ENCODE data around the gene TGM2.

Gene TGM2

DNA sequence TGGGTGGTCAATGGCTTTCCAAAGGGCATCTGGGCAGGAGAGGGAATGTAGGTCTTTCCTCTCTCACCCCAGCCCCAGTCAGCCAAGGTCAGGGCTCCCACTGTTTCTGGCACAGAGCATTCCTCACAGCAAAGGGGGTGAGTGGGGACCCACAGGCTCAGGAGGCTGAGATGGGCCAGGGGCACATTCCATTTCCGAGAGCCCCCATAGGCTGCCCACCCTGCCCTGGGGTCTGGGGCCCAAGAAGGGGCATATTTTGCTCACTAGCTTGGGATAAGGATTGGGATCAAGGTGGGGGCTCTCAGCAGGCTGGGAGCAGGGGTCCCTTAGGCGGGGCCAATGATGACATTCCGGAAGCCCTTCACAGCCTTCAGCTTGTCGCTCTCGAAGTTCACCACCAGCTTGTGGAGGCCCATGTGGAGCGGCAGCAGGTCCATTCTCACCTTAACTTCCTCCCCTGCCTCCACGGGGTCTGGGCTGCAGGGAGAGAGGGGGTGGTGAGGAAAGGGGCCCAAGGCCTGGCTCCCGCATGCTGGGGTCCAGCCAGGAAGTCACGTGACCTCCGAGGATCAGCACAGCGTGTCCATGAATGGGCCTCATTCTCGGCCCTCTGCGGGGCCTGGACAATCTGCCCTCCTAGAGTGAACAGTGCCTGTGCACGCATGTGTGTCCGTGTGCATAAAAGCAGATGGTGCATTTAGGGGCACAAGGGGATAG is 35.0 kb downstream of the TGM2 start:
- DNase-seq, result no peak

DNA sequence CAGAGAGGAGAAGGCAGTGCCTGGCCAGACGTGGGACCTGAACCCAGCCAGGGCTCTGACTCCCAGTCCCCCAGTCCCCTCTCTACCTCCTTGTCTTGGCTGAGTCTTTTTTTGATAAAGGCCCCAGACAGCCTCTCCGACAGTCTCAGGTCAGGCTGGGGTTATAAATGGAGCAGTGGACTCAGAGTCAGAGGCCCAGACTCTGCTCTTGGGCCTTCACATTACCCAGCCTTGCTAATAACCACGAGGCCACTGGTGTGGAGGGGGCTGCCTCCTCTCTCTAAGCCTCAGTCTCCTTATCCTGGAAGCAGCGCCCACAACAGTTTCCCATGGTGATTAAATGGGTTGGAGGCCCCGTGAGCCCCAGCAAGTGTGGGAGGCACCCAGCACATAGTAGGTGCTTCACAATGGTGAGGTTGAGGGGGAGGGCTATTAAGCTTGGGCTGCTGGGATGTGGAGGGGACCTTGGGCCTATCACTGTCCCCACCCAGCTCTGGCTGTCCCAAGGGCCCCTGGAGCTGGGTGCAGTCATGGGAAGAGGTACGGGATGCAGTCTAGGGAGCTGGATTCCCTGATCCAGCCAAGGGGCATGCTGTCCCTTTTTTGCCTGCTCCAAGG is 35.7 kb downstream of the TGM2 start:
- DNase-seq, result no peak

DNA sequence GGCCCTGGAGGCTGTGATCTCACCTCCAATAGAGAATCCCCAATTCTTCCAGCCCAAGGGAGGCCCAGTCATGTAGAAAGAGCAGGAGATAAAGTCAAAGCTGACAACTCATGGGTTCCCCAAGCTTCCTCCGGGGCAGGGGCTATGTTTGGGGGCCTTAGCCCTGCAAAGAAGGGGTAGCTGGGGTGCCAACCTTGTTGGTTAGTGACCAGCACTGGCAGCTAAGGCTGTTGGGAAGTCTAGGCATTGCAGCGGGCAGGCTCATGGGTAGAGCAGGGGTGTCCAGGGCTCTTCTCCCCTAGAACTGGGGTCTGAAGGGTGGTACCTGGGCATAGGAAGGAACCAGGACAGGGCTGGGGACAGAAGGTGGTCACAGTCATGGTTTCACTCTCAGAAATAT is 36.4 kb downstream of the TGM2 start:
- no peak for DNase-seq

DNA sequence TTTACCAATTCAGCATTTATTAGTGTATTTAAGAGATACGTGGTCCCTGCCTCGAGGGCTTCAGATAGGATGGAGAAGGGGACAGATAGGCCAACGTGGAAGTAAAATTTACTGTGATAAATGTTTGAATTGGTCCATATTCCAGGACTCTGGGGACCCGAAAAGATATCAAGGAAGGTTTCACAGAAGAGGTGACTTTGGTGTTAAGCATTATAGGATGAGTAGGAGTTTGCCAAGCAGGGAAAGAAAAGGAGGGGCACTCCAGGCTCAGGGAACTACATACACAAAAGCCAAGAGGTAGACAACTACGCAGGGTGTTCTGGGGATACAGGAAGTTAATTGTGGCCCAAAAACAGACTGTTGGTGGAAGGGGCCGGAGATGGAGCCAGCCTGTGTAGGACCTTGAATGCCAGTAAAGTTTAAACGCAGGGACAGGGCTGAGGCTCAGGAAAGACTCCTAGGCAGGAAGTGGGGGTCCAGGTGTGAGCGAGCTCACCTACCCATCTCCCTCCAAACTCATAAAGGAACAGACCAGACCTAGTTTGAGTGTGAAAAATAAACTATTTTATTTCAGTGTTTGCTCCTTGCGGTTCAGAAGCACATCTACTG is 37.0 kb downstream of the TGM2 start:
- DNase-seq, result no peak

DNA sequence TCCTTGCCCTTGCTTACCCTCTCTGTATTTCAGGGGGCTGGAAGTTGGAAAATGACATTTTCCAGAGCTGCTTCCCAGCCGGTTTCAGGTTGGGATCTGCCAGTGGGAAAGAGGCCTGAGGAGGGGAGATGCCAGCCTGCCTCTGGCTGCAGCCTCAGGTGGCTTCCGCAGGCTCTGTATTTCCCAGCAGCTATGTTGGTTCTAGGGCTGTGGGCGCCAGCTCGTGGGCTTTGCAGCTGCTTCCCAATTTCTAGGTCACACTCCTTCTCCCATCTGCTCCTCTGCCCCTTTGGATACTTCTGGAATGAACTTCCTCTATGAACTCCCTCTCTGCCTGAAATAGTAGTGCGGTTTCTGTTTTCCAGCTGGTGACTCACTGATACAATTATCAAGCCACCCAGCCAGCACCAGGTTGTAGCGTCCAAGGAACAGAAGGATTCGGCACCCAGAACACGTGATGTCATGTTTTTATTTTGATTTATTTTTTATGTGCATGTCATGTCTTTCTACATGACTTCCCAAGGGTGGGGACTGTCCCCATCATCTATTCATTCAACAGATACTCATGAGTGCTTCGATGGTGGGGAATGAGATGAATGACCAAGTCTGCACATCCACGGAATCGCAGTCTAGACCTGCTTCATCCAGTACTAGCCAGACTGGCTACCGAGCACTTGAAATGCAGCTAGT is 38.0 kb downstream of the TGM2 start:
- no peak for DNase-seq

DNA sequence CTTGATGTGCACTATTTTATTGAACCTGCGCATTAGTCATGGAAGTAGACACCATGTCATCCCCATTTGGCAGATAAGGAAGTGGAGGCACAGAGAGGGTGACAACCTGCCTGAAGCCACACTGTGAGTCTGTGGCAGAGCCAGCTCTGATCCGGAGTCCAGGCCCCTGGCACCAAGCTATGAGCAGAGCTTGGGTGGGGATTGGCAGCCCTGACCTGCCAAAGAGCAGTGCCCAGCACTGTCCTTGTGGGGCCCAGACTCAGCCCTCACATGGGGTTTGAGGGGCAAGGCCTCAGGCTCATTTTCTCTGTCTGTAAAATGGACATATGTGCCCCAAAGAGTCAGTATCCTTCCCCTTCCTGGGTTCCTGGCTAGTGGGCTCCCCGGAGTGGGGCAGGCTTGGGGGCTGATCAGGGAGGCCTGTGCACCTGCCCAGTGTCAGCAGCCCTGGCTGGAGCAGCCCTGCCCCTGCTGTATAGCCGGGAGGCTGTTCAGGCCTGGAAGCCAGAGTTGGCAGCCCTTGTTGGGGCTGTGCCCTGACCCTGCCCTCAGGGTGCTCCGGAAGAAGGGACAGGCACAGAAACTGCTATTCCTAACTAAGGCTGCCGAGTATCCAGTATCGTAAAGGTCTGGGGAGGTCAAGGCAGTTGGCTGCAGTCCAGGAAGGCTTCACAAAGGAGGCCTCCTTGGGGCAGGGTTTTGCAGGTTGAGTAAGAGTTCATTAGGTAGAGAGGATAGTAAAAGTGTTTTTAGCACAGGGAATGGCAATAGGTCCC is 38.7 kb downstream of the TGM2 start:
- no peak for DNase-seq

DNA sequence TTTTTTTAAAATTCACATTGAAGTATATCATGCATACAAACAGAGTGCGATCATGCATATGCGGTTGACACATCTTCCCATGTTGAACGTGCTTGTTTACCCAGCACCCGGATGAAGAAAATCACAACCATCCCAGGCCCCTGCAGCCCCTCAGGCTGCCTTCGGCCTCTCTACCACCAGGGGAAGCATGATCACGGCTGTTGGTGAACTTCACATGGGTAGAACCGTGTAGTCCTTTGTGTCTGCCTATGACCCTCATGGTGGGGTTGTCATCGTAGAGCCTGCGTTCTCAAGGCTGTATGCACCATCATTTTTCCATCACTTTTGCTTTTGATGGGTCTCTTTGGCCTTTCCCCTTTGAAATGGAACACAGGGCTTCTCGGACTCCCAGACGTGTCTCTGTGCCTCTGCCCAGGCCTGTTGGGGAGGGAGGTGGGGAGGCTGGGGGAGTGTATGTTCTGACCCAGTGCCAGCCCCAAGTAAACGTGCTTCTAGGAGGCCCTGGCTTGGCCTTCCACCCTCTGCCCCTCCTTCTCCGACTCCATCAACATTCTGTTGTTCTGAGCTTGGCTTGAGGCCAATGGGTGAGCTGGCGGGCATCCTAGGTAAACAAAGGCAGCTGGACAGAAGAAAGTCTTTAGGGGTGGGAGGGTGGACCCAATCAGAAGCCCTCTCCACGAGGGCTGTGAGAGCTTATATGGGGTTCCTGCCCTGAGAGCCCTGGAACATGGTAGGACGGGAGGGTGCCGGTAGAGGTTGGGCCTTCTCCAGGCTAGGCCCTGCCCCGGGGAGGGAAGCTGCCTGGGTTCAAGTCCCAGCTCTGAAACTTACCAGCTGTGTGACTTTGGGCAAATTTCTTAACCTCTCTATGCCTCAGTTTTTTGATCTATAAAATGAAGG is 39.7 kb downstream of the TGM2 start:
- DNase-seq, result no peak

DNA sequence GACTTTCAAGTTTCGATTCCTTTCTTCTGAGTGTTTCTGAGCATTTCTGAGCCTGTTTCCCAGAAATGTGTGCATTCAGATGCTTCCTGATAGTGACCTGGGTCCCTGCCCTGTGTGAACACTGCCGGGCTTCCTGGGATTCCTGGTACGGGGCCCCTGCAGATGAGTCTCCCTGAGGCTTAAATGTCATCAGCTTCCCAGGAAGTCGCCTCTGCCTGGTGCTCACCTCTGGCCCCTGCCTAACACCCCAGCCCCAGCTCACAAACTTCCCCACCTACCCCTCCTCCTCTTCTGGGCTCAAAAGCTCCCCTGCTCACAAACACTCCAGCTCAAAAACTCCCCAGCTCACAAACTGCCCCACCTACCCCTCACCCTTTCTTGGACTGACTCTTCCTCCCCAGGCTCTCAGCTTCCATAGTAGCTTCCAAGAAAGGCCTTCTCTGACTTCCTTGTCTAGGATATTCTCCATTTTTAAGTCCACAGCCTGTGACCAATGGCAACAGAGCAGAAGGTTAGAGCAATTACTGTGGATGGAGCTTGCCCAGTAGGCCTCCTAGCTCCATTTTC is 42.0 kb downstream of the TGM2 start:
- DNase-seq, result no peak

DNA sequence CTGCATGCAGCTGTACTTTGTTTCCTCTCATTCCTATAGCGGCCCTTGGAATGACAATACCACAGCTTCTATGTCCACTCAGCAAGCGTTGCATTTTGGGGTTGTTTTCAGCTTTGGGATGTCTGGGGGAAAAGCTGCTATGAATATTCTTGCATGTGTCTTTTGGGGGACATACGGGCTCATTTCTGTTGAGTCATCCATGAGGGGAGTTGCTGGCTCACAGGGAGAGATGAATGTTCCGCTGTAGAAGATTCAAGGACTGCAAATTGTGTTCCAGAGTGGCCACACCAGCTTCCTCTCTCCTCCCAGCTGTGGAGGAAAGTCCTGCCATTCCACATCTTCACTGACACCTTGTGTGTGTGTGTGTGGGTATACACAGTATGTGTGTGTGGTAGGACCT is 43.3 kb downstream of the TGM2 start:
- no peak for DNase-seq

DNA sequence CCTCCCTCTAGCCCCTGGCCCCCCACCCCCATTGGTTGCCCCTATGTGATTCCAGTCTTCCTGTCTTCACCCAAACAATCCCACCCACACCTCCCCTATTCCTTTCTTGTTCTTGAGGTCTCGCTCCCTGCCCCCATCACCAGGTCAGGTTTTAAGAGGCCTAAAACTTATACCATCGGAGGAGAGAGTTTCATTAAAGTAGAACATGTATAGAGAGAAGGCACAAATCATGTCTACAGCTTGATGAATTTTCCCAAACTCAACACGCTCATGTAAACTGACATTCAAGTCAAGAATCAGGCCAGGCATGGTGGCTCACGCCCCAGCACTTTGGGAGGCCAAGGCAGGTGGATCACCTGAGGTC is 44.5 kb downstream of the TGM2 start:
- DNase-seq, result no peak

DNA sequence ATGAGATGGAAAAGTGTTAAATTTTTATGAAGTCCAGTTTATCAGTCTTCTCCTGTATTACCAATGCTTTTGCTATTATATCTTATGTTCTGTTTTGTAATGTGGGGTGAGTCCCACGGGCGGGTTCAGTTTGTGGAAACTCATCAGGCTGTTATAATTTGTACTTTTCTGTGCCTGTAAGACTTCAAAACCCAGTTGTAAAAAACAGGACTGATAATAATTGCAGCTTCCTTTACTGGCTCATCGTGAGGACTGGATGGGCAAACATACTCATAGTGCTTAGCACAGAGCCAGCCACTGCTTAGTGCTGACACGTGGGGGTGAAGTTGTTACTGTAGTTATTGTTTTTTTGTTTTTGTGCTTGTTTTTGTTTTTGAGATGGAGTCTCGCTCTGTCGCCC is 45.6 kb downstream of the TGM2 start:
- DNase-seq, result no peak

DNA sequence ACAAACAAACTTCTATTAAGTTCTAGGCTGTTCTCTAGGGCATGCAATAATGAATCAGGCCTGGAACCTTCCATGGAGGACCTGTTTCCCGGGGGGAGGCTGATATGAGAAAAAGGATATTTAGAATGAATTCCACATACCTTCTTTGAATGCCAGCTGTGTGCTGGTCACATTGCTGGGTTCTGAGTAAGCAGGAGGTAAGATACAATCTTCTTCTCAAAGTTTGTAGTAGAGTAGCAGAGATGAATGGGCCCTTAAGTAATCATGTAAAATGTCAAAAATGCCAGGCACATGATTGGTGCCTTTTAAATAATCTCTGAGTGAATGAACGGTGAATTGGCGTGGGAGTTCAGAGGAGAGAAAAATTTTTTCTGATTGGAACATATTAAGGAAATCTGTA is 47.4 kb downstream of the TGM2 start:
- DNase-seq, result no peak

DNA sequence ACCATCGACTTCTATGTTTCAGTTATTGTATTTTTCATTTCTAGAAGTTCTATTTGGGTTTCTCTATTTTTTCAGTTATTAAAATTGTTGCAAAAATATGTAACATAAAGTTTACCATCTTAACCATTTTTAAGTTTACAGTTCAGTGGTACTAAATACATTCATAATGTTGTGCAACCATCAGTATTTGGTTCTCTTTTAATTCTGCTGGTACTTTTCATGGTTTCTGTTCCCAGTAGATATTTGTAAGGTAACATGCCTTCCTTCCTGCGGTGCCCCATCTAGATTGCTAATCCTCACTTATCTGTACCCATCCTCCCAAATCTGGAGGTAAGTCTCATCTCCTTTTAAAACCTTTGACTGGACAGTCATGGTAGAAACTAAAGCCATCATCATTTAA is 47.9 kb downstream of the TGM2 start:
- no peak for DNase-seq

DNA sequence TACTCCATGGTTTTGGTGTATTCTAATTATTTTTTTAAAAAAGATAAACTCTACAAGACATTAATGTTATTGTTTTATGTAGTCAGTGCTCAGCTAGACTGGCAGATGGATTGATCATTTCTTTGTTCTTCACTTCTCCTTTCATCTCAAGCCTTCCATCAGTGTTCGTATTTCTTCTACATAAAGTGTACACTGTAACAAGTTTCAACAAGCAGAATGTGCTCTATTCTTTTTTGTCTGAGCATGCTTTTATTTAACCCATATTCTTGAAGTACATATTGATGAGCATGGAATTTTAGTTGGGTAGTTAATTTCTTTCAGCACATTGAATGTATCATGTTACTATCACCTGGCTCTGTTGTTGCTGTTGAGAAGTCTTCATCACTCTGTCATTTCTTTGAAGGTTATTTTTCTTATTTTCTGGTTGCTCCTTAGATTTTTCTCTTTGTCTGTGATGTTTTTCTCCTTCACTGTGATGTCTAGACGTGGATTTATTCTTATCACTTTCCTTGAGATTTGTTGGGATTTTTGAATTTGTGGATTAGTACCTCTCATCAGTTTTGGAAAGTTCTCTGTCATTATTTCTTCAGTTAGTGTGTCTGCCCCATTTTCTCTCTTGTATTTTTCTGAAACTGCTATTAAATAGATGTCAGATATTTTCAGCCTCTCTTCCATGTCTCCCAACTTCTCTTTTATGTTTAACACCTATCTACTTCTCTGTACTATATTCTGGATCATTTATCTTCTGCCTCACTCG is 48.5 kb downstream of the TGM2 start:
- DNase-seq, result no peak

DNA sequence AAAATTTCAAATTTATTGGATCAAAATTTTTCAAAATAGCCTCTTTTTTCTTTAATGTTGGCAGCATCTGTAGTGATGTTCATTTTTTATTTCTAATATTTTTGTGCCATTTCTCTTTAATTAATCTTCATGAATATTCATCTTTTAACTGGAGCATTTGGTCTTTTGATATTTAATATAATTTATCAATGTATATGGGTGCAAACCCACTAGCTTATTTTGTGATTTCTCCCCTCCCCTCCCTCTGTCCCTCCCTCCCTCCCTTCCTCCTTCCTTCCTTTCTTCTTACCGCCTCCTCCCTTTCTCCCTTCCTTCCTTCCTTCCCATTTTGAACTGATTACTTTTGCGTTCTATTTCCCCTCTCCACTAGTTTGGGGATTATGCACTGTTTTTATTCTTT is 49.2 kb downstream of the TGM2 start:
- DNase-seq, result no peak

DNA sequence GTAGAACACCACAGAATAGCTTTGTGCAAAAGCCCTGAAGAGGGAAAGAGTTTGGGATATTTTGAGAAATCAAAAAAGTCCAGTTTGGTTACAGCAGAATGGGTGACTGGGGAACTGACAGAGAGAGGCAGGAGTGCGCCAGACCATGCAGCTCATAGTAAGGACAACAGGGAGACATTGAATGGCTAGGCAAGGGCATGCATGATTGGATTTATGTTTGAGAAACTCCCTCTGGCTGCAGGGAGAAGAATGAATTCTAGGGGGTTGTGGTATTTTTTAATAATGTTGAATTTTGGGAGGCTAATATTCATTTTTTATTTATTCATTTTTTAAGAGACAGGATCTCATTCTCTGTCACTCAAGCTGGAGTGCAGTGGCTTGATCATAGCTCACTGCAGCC is 49.9 kb downstream of the TGM2 start:
- DNase-seq, result no peak

DNA sequence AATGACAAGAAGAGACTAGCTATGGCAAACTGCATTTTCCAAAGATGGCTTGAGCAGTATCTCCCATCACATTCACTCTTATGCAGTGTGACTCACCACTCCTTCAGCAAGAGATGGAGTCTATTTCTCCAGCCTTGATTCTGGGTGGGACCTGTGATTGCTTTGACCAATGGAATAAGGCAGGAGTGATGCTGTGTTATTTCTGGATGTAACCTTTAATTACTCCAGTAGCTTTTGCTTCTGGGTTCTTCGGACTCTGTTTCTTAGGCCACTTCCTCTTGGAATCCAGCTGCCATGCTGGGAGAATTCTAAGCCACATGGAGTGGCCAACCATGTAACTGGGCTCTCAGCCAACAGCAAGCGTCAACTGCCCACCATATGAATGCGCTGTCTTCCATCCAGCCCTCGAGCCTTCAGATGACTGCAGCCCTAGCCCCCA is 50.7 kb downstream of the TGM2 start:
- DNase-seq, result no peak

DNA sequence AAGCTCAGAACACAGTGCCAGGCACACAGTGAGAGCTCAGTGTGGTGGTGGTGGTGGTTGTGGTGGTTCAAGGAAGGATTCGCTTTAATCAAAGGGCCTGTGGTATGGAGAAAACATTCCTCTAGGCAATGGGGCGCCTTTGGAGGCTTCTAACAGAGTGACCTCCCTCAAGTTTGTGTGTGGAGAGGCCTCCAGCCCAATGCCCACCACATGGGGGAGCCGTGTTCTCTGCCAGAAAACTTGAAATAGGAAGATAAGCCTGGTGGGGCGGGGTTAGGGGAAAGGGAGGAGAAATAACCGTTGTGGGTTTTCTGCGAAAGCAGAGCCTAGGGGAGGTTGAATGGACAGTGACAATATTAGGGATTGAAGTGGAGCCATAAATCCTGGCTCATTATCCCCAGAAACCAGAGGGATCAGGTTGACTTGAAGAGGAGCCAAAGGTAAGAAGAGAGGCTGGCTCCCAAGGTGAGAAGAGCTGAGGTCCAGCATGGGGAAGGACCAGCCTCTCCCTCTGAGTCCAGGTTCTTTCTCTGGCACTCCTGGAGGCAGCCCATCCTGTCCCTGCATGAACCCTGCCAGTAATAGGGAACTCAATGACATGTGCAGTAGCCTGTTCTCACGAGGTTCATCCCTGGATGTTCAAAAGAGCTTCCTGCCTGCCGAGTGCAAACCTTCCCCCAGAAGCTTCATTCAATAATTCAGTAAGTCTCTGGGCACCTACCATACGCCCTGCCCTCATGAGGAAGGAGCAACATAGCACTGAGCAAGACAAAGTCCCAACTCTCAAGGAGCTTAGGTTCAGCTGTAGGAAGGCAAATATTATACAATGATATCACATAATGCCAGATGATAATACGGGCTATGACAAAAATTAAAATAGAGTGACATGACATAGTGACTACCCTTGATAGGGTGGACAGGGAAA is 51.4 kb downstream of the TGM2 start:
- DNase-seq, result no peak

DNA sequence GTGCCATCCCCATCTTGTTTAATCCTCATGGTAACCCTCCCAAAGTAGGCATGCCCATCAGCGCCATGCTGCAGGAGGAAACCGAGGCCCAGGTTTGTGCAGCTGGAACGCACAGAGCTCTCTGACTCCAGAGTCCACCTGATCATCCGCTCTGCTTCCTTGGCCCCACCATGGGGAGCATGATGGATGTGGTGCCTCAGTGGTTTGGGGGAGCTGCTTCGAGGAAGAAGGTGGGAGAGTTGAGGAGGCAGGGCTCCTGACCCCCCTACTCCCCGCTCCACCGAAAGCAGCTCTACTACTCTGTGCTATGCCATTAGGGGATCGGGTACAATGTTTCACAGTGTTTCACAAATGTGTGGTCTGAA is 52.2 kb downstream of the TGM2 start:
- no peak for DNase-seq
